GM12873 (cell line): ENCODE results near the gene ALOXE3.

Experiments used
- TF ChIP-seq, protein P1 (sequence below): IDR thresholded peaks from 2 replicates; pipeline ENCODE4 v1.5.1; 2012; ENCODE audit warnings: low read depth, mild to moderate bottlenecking, moderate library complexity, low read length, control low read depth; ENCODE audit not compliant: insufficient read depth; ENCODE audit errors: missing control alignments

Gene ALOXE3

DNA sequence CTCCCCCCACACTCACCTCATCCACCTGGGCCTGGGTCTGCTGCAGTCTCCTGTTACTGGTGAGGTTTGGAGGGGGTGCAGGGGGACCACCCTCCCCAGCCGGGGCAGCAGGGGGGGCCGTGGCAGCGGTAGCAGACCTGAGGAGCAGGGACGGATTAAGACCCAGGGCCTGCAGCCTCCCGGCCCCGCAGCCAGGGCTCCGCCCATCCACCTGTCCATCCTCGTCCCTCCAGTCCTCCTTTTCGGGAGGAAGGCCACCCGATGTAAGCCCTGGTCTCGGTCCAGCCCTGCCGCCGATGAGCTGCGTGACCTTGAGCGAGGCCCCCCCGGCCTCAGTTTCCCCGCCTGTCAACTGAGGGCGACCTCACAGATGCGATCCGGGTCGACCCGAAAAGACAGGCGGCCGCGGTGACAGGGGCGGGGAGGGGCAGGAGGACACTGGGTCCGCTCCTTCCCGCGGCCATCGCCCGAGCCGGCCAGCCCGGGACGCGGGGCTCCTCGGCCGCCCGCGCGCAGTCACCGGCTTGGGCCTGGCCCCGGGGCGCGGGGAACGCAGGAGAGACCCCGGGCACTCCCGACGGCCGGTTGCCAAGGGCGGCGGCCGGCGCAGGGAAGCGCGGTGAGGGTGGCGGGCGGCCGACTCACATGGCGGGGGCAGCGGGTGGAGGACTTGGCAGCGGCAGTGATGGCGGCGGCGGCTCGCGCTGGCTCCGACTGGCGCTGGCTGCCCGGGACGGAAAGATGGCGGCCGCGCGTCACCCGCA lies 44.1 kb upstream of the ALOXE3 start, which contains the start of gene VAMP2:
VAMP2 (minus strand) TSS at position 716 of the 764 bp plus-strand sequence; CDS start at position 647, 69 bp downstream.
- TF ChIP-seq, protein P1, sequence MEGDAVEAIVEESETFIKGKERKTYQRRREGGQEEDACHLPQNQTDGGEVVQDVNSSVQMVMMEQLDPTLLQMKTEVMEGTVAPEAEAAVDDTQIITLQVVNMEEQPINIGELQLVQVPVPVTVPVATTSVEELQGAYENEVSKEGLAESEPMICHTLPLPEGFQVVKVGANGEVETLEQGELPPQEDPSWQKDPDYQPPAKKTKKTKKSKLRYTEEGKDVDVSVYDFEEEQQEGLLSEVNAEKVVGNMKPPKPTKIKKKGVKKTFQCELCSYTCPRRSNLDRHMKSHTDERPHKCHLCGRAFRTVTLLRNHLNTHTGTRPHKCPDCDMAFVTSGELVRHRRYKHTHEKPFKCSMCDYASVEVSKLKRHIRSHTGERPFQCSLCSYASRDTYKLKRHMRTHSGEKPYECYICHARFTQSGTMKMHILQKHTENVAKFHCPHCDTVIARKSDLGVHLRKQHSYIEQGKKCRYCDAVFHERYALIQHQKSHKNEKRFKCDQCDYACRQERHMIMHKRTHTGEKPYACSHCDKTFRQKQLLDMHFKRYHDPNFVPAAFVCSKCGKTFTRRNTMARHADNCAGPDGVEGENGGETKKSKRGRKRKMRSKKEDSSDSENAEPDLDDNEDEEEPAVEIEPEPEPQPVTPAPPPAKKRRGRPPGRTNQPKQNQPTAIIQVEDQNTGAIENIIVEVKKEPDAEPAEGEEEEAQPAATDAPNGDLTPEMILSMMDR: no peak

DNA sequence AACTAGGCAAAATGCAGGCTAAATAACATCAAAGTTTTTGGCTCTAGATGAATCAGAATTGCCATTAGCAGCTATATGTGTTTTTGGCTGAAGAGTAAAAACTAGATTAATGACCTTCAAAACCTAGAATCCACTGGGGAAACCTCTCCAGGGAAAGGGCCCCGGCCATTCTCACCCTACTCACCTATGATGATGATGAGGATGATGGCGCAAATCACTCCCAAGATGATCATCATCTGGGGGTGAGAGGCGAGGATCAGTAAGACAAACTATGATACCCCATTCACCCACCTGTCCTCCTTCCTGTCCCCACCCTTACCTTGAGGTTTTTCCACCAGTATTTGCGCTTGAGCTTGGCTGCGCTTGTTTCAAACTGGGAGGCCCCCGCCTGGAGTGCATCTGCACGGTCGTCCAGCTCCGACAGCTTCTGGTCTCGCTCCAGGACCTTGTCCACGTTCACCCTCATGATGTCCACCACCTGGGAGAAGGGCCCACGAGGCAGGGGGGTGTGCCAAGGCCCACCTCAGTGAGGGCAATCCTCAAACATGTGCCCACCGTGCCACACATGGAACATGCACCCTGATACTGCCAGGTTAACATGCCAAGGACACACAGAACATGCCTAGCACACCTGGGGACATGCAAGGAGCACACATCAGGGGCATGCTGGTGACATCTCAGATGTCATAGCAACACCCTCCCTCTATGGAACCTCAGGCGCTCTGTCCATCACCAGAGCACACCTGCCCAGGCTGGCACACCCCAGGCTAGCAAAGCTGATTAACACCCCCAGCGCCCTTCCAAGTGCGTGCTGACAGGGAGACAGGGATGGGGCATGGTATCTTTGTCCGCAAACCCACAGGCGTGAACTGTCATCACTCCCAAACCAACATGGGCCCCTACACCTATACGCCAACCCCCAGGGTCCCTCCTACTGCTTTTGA lies 43.2 kb upstream of the ALOXE3 start:
- TF ChIP-seq, protein P1: no peak

DNA sequence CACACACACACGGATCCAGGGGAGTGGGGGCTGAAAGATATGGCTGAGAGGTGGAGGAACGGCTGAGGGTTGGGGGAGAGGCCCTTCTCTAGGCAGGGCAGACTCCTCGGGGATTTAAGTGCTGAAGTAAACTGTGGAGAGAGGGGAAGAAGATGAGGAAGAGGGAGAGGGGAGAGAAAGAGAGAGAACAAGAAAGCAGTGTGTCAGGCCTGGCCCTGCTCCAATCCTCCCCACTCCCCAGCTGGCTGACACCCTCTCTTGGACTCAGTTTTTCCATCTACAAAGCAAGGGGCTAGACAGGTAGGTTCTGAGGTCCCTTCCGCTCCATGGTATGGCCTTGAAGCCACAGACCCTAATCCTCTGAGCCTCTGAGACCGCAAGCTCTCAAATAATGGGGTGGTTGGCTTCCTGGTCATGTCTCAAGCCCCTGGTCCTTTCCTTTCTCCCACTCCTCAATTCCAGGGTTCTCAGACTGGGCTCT lies 42.5 kb upstream of the ALOXE3 start:
- TF ChIP-seq, protein P1: no peak

DNA sequence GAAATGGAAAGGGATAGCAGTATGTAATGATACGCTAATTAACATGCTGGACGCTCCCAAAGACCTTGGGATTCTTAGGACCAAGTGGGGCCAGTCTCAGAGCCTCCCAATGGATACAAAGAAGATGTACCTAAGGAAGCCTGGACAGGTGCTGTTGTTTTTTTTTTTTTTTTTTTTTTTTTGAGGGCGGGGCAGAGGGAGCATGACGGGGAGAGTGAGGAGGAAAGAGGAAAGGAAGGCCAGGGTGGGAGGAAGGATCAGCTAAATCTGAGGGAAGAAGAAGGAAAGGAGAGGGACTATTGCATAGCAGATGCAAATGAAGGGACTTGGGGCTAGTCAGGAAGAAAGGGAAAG lies 41.9 kb upstream of the ALOXE3 start:
- TF ChIP-seq, protein P1: no peak

DNA sequence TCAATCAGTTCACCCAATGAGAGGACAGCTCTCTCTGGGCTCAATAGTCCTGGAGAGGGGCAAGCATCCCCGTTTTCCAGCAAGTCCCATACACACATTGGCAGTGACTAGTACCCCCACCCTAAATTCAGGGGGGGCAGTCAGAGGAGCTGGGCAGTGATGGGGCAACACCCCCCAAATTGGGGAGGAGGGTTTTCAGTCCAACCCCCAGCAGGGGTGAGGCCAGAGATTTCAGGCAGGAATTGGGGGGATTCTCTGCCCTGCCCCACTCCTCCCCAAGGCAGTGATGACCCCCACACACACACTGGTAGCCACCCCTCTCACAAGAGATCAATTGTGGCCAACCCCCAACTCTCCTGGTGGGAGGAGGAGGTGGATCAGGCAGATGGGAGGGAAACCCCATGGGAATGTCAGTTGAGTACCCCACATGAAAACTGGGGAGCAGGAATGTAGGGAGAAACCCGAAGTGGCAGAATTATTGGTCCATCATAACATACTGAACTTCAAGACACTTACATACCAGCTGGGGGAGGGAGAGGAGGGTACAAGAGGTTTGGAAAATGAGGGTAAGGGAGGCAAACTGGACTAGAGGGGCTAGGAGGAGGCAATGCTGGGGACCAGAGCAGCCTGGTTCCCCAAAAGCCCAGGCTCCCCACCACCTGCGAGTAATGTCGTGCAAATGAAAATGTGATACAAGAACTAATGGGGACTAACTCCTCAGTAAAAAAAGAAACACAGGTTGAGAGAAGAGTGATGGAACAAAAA lies 41.3 kb upstream of the ALOXE3 start:
- TF ChIP-seq, protein P1: peak; percentile 1

DNA sequence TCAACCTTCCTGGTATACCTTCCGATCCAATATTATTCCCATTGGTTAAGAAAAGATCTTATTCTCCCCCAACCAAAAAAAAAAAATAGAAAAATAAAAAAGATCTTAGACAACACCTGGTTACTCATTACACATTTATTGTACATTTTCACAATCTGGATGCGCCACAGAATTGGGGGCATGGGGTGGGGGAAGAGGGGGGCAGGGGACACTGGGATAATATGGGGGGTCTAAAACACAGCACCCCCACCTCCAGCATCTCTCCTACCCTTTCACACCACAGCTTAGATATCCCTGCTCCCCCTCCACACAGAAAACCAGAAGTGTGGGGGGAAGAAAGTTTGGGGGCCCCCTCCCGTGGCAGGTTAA lies 40.7 kb upstream of the ALOXE3 start:
- TF ChIP-seq, protein P1: no peak
